CD4-positive, alpha-beta T cell (primary cell): ENCODE data around the gene ZXDC. TPM values are rescaled to one million over a fixed set of nuclear protein-coding genes. Genes with fewer than 3 reads are reported as not detected.

Experiments
- ATAC-seq: fragments of 200-7000 bp; cut with Tn5 transposase; one replicate; pipeline ENCODE4 v1.10.0; 2022; ENCODE audit warnings: mild to moderate bottlenecking; ENCODE audit not compliant: poor library complexity
- CTCF ChIA-PET: fragments of 350-600 bp; sonication (Branson Sonifier 250); formaldehyde crosslinking; loops from one replicate; lab custom pipeline; 2021; ENCODE audit warnings: antibody characterized with exemption, inconsistent platforms; lab: Charles Lee
- POLR2A ChIA-PET: fragments of 350-600 bp; sonication (Branson Sonifier 250); formaldehyde crosslinking; loops from one replicate; lab custom pipeline; 2021; ENCODE audit warnings: antibody characterized with exemption, inconsistent platforms; lab: Charles Lee
- DNase-seq, 14 experiments: peaks; one replicate each; pipeline ENCODE4 v3.0.0-alpha.2; 2013 to 2020; ENCODE audit warnings: mixed read lengths in 2 of 14
- H3K27ac ChIP-seq, 2 donors: one replicate each; pipeline versions ENCODE4 v1.5.1 to v1.7.0; 2013; ENCODE audit warnings: low read length in 2 of 2, low read depth in 1 of 2, mild to moderate bottlenecking in 1 of 2
- H3K27me3 ChIP-seq, 2 experiments: 1 replicate in 1 of 2; 2 replicates in 1 of 2; pipeline versions ENCODE4 v1.6.1 to v1.7.0; 2013; ENCODE audit warnings: low read length in 2 of 2, control low read depth in 1 of 2, mild to moderate bottlenecking in 1 of 2, moderate library complexity in 1 of 2; ENCODE audit not compliant: insufficient read depth in 2 of 2, control insufficient read depth in 1 of 2
- H3K36me3 ChIP-seq: one replicate; pipeline ENCODE4 v1.6.1; 2013; ENCODE audit warnings: low read length, control low read depth; ENCODE audit not compliant: insufficient read depth
- H3K4me1 ChIP-seq: one replicate; pipeline ENCODE4 v1.6.1; 2013; ENCODE audit warnings: low read length, control low read depth; ENCODE audit not compliant: insufficient read depth
- H3K4me3 ChIP-seq: one replicate; pipeline ENCODE4 v1.5.1; 2013; ENCODE audit warnings: mild to moderate bottlenecking, low read length, moderate library complexity
- H3K9me3 ChIP-seq, 2 experiments: 1 replicate in 1 of 2; 2 replicates in 1 of 2; pipeline versions ENCODE4 v1.6.1 to v1.7.0; 2013; ENCODE audit warnings: low read length in 2 of 2, mild to moderate bottlenecking in 2 of 2, control low read depth in 1 of 2, moderate library complexity in 1 of 2; ENCODE audit not compliant: control insufficient read depth in 1 of 2, insufficient read depth in 1 of 2
- H3K27ac Mint-ChIP-seq: one replicate; pipeline ENCODE4 v1.8.0; 2020; ENCODE audit warnings: mixed read lengths
- H3K27me3 Mint-ChIP-seq: one replicate; pipeline ENCODE4 v1.8.0; 2021; ENCODE audit warnings: mixed read lengths
- H3K36me3 Mint-ChIP-seq: one replicate; pipeline ENCODE4 v1.8.0; 2021; ENCODE audit warnings: low read depth, mixed read lengths
- H3K4me1 Mint-ChIP-seq: one replicate; pipeline ENCODE4 v1.8.0; 2021; ENCODE audit warnings: low read depth, mixed read lengths
- H3K4me3 Mint-ChIP-seq: one replicate; pipeline ENCODE4 v1.8.0; 2020; ENCODE audit warnings: mild to moderate bottlenecking, mixed read lengths
- H3K9me3 Mint-ChIP-seq: one replicate; pipeline ENCODE4 v1.8.0; 2020; ENCODE audit warnings: mixed read lengths
- CTCF ChIP-seq: fragments of 200-600 bp; IDR thresholded peaks from one replicate; pipeline ENCODE4 v1.8.0; 2022; ENCODE audit warnings: antibody characterized with exemption, mild to moderate bottlenecking
- intact Hi-C, 2 experiments: fragments of 100-400 bp; cut with DNase I in 1 of 2; cut with micrococcal nuclease in 1 of 2; formaldehyde crosslinking; loops; one replicate each; pipeline versions ENCODE4 v1.15.1 to v1.9.0; 2023 to 2025; cut with DNase I, micrococcal nuclease
- total RNA-seq, 174 experiments: library from RNA in 2 of 174; stranded (reverse) in 2 of 174; gene quantifications; one replicate each; pipeline ENCODE4 v1.2.3 and lab custom pipeline; 2021 to 2026

The ZXDC gene
- total RNA-seq, 2 experiments from 2014 or later, result 60.7 to 61.3 TPM

- Mint-ChIP-seq H3K27ac (no peak overlapping the region), H3K27me3 (peaks cover 44% of the 10 kb centered on the region), H3K4me1 (no peaks in the 10 kb centered on the region), H3K36me3 (no peaks in the 10 kb centered on the region), H3K9me3 (no peaks in the 10 kb centered on the region), H3K4me3 (no peak overlapping the region)
- no peak overlapping the region for H3K27ac ChIP-seq
- H3K36me3 ChIP-seq, result no peaks in the 10 kb centered on the region
- peaks cover 7 to 33% of the 10 kb centered on the region in 2 experiments for H3K27me3 ChIP-seq
- no peak for ATAC-seq
- ChIA-PET CTCF (no interaction called here), POLR2A (no interaction called here)
- intact Hi-C loops, result no loop called here
- no peaks in the 10 kb centered on the region for H3K4me1 ChIP-seq
- TF ChIP-seq CTCF, result no peak
- H3K9me3 ChIP-seq, result peaks cover 0 to 17% of the 10 kb centered on the region in 2 experiments
- H3K4me3 ChIP-seq, result no peak overlapping the region
- peak in 1 of 14 experiments; percentile 8 for DNase-seq
These were observed 61.3 kb downstream of the ZXDC start for GRCh38 chr3:126414406-126414805.

GRCh38 chr3:126413693-126414080 is 62.0 kb downstream of the ZXDC start:
- H3K4me3 Mint-ChIP-seq, result no peak overlapping the region
- no peaks in the 10 kb centered on the region for H3K36me3 ChIP-seq
- CTCF ChIA-PET, result no interaction called here
- peaks cover 50% of the 10 kb centered on the region for H3K27me3 Mint-ChIP-seq
- peaks cover 2% of the 10 kb centered on the region for H3K9me3 Mint-ChIP-seq
- POLR2A ChIA-PET, result no interaction called here
- H3K4me1 ChIP-seq, result no peaks in the 10 kb centered on the region
- intact Hi-C loops, result no loop called here
- H3K27ac ChIP-seq, result no peak overlapping the region
- ATAC-seq, result no peak
- peaks cover 0 to 20% of the 10 kb centered on the region in 2 experiments for H3K9me3 ChIP-seq
- H3K4me1 Mint-ChIP-seq, result no peaks in the 10 kb centered on the region
- no peak for TF ChIP-seq CTCF
- peaks cover 7 to 33% of the 10 kb centered on the region in 2 experiments for H3K27me3 ChIP-seq
- H3K4me3 ChIP-seq, result no peak overlapping the region
- no peak overlapping the region for H3K27ac Mint-ChIP-seq
- peak in 1 of 14 experiments; percentile 2 for DNase-seq
- H3K36me3 Mint-ChIP-seq, result no peaks in the 10 kb centered on the region

- H3K4me1 ChIP-seq, result no peaks in the 10 kb centered on the region
- intact Hi-C loops, result no loop called here
- H3K27ac ChIP-seq, result no peak overlapping the region
- peaks cover 0 to 24% of the 10 kb centered on the region in 2 experiments for H3K9me3 ChIP-seq
- DNase-seq, result no peak
- no peak overlapping the region for H3K4me3 ChIP-seq
- ChIA-PET POLR2A (no interaction called here), CTCF (no interaction called here)
- H3K36me3 ChIP-seq, result no peaks in the 10 kb centered on the region
- Mint-ChIP-seq H3K36me3 (no peaks in the 10 kb centered on the region), H3K27ac (no peak overlapping the region), H3K4me1 (no peaks in the 10 kb centered on the region), H3K4me3 (no peak overlapping the region), H3K27me3 (peaks cover 57% of the 10 kb centered on the region), H3K9me3 (peaks cover 2% of the 10 kb centered on the region)
- H3K27me3 ChIP-seq, result peaks cover 7 to 33% of the 10 kb centered on the region in 2 experiments
- no peak for ATAC-seq
- TF ChIP-seq CTCF, result no peak
These were observed 62.6 kb downstream of the ZXDC start for GRCh38 chr3:126412841-126413692.
